CD14-positive monocyte (primary cell): ENCODE results near the gene TBC1D4. TPM values are rescaled to one million over a fixed set of nuclear protein-coding genes. Genes with fewer than 3 reads are reported as not detected.

Experiments
- DNase-seq, 3 donors: peaks; one replicate each; pipeline ENCODE4 v3.0.0-alpha.2; 2011 to 2022
- H2AFZ ChIP-seq: 2 replicates; pipeline ENCODE4 v1.6.0; 2012; ENCODE audit warnings: mild to moderate bottlenecking, low read depth, low read length, inconsistent platforms; ENCODE audit not compliant: insufficient read depth, poor library complexity, severe bottlenecking
- H3K27ac ChIP-seq, 2 donors: 1 replicate in 1 of 2; 2 replicates in 1 of 2; pipeline ENCODE4 v1.5.1; 2012 to 2013; ENCODE audit warnings: low read length in 2 of 2, control low read depth in 1 of 2, inconsistent platforms in 1 of 2, low read depth in 1 of 2, mild to moderate bottlenecking in 1 of 2
- H3K27me3 ChIP-seq, 2 donors: one replicate each; pipeline versions ENCODE4 v1.6.0 to v1.6.1; 2011 to 2013; ENCODE audit warnings: low read length in 2 of 2; ENCODE audit not compliant: control insufficient read depth in 2 of 2, insufficient read depth in 2 of 2
- H3K36me3 ChIP-seq, 2 donors: replicated peaks in 1 of 2; 1 replicate in 1 of 2; 2 replicates in 1 of 2; pipeline versions ENCODE4 v1.5.1 to v1.6.1; 2012 to 2013; ENCODE audit warnings: low read length in 2 of 2, control low read depth in 1 of 2, inconsistent platforms in 1 of 2, mild to moderate bottlenecking in 1 of 2; ENCODE audit not compliant: insufficient read depth in 2 of 2, control insufficient read depth in 1 of 2
- H3K4me1 ChIP-seq, 2 donors: 1 replicate in 1 of 2; 2 replicates in 1 of 2; pipeline versions ENCODE4 v1.5.1 to v1.6.1; 2012 to 2013; ENCODE audit warnings: low read length in 2 of 2, control low read depth in 1 of 2, inconsistent platforms in 1 of 2, mild to moderate bottlenecking in 1 of 2, moderate library complexity in 1 of 2; ENCODE audit not compliant: insufficient read depth in 2 of 2, control insufficient read depth in 1 of 2
- H3K4me2 ChIP-seq: replicated peaks from 2 replicates; pipeline ENCODE3; 2012; ENCODE audit warnings: low read length, moderate library complexity, mild to moderate bottlenecking; ENCODE audit not compliant: poor library complexity, severe bottlenecking; ENCODE audit errors: extremely low read depth
- H3K4me3 ChIP-seq, 3 experiments: fragments of 200-600 bp in 1 of 3; sonication (generic) in 1 of 3; replicated peaks in 1 of 3; 1 replicate in 2 of 3; 2 replicates in 1 of 3; pipeline ENCODE4 v1.5.1; 2011 to 2013; ENCODE audit warnings: low read length in 3 of 3, mild to moderate bottlenecking in 3 of 3, control low read depth in 2 of 3, low read depth in 2 of 3, inconsistent platforms in 1 of 3, moderate library complexity in 1 of 3
- H3K79me2 ChIP-seq: 2 replicates; pipeline ENCODE4 v1.6.0; 2012; ENCODE audit warnings: mild to moderate bottlenecking, control low read depth, inconsistent platforms, low read length, moderate library complexity; ENCODE audit not compliant: insufficient read depth
- H3K9ac ChIP-seq: 2 replicates; pipeline ENCODE4 v1.6.0; 2017; ENCODE audit warnings: low read length, mild to moderate bottlenecking; ENCODE audit not compliant: insufficient read depth, poor library complexity, severe bottlenecking
- H3K9me3 ChIP-seq, 2 donors: replicated peaks in 1 of 2; 1 replicate in 1 of 2; 2 replicates in 1 of 2; pipeline versions ENCODE4 v1.5.1 to v1.6.1; 2012 to 2013; ENCODE audit warnings: low read length in 2 of 2, control low read depth in 1 of 2; ENCODE audit not compliant: control insufficient read depth in 1 of 2, insufficient read depth in 1 of 2
- H4K20me1 ChIP-seq: 2 replicates; pipeline ENCODE4 v1.6.0; 2012; ENCODE audit warnings: mild to moderate bottlenecking, low read length, control low read depth, moderate library complexity; ENCODE audit not compliant: insufficient read depth
- H3K27ac Mint-ChIP-seq, 7 donors: one replicate each; pipeline ENCODE4 v1.8.0; 2020; ENCODE audit warnings: mild to moderate bottlenecking in 7 of 7, mixed read lengths in 7 of 7, moderate library complexity in 6 of 7, inconsistent platforms in 2 of 7
- H3K27me3 Mint-ChIP-seq, 3 donors: one replicate each; pipeline ENCODE4 v1.8.0; 2021 to 2022; ENCODE audit warnings: low read depth in 3 of 3, mild to moderate bottlenecking in 3 of 3, mixed read lengths in 3 of 3, moderate library complexity in 3 of 3, inconsistent platforms in 1 of 3
- H3K36me3 Mint-ChIP-seq, 2 donors: one replicate each; pipeline ENCODE4 v1.8.0; 2020; ENCODE audit warnings: mixed read lengths in 2 of 2, inconsistent platforms in 1 of 2, mild to moderate bottlenecking in 1 of 2
- H3K4me1 Mint-ChIP-seq: one replicate; pipeline ENCODE4 v1.8.0; 2020; ENCODE audit warnings: mild to moderate bottlenecking, mixed read lengths
- H3K4me3 Mint-ChIP-seq, 2 donors: one replicate each; pipeline ENCODE4 v1.8.0; 2020; ENCODE audit warnings: mild to moderate bottlenecking in 2 of 2, mixed read lengths in 2 of 2, moderate library complexity in 1 of 2
- H3K9me3 Mint-ChIP-seq, 7 donors: one replicate each; pipeline ENCODE4 v1.8.0; 2020 to 2022; ENCODE audit warnings: mixed read lengths in 7 of 7, mild to moderate bottlenecking in 6 of 7, moderate library complexity in 6 of 7, inconsistent platforms in 2 of 7
- WGBS: methylation state at CpG from one replicate; pipeline ENCODE4 v1.1.5; 2013; ENCODE audit warnings: missing lambda C conversion rate; ENCODE audit not compliant: insufficient coverage; 5-methylcytosine and 5-hydroxymethylcytosine counted together
- intact Hi-C, 2 donors: fragments of 100-400 bp; cut with micrococcal nuclease; formaldehyde crosslinking; loops; one replicate each; pipeline versions ENCODE4 v1.15.0 to v1.15.1; 2023
- polyA plus RNA-seq, 3 donors: library from polyadenylated mRNA; depleted of rRNA in 1 of 3; unstranded in 2 of 3; stranded (reverse) in 1 of 3; fragments of 300-500 nt in 2 of 3; fragments of >200 nt in 1 of 3; fragmentation: Illumina TruSeq in 2 of 3; gene quantifications; 1 replicate in 2 of 3; 2 replicates in 1 of 3; pipeline ENCODE4 v1.2.3, GENCODE V29; 2012 to 2021
- TF ChIP-seq, protein P1 (sequence below): fragments of 200-600 bp; IDR thresholded peaks from one replicate; pipeline ENCODE4 v1.8.0; 2022; ENCODE audit warnings: antibody characterized with exemption, mild to moderate bottlenecking

The TBC1D4 gene
- polyA plus RNA-seq, 3 donors: 2.0 to 6.7 (median 2.5) TPM

DNA sequence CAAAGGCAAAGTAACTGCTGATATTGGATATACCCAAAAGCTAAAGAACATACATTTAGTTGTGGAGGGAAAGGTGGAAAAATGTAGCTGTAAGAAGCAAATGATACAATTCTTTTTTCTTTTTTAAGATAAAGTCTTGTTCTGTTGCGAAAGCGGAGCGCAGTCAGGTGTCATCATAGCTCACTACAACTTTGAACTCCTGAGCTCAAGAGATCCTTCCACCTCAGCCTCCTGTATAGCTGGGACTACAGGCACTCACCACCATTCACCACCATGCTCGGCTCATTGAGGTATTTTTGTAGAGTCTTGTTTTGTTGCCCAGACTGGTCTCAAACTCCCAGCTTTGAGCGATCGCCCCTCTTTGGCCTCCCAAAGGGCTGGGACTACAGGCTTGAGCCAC, 38.0 kb downstream of the TBC1D4 start:
- H3K4me3 Mint-ChIP-seq: no peak overlapping the region
- no peaks in the 10 kb centered on the region for H3K4me1 Mint-ChIP-seq
- intact Hi-C loops: no loop called here
- peaks cover 0 to 3% (median 0%) of the 10 kb centered on the region in 7 donors for H3K9me3 Mint-ChIP-seq
- H3K27ac ChIP-seq: no peak overlapping the region
- no peak overlapping the region for H3K4me2 ChIP-seq
- H3K27me3 ChIP-seq: no peaks in the 10 kb centered on the region
- no peaks in the 10 kb centered on the region for H3K36me3 Mint-ChIP-seq
- no peak overlapping the region for H2AFZ ChIP-seq
- no peak overlapping the region for H3K27ac Mint-ChIP-seq
- no peaks in the 10 kb centered on the region for H3K4me1 ChIP-seq
- no peaks in the 10 kb centered on the region for H3K27me3 Mint-ChIP-seq
- no peak for DNase-seq
- H4K20me1 ChIP-seq: no peaks in the 10 kb centered on the region
- no peaks in the 10 kb centered on the region for H3K79me2 ChIP-seq
- no peaks in the 10 kb centered on the region for H3K36me3 ChIP-seq
- WGBS: 100% methylated on average over 3 of the region's 6 CpGs
- no peak overlapping the region for H3K9ac ChIP-seq
- TF ChIP-seq, protein P1, sequence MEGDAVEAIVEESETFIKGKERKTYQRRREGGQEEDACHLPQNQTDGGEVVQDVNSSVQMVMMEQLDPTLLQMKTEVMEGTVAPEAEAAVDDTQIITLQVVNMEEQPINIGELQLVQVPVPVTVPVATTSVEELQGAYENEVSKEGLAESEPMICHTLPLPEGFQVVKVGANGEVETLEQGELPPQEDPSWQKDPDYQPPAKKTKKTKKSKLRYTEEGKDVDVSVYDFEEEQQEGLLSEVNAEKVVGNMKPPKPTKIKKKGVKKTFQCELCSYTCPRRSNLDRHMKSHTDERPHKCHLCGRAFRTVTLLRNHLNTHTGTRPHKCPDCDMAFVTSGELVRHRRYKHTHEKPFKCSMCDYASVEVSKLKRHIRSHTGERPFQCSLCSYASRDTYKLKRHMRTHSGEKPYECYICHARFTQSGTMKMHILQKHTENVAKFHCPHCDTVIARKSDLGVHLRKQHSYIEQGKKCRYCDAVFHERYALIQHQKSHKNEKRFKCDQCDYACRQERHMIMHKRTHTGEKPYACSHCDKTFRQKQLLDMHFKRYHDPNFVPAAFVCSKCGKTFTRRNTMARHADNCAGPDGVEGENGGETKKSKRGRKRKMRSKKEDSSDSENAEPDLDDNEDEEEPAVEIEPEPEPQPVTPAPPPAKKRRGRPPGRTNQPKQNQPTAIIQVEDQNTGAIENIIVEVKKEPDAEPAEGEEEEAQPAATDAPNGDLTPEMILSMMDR: no peak
- no peak overlapping the region for H3K4me3 ChIP-seq
- H3K9me3 ChIP-seq: no peaks in the 10 kb centered on the region

DNA sequence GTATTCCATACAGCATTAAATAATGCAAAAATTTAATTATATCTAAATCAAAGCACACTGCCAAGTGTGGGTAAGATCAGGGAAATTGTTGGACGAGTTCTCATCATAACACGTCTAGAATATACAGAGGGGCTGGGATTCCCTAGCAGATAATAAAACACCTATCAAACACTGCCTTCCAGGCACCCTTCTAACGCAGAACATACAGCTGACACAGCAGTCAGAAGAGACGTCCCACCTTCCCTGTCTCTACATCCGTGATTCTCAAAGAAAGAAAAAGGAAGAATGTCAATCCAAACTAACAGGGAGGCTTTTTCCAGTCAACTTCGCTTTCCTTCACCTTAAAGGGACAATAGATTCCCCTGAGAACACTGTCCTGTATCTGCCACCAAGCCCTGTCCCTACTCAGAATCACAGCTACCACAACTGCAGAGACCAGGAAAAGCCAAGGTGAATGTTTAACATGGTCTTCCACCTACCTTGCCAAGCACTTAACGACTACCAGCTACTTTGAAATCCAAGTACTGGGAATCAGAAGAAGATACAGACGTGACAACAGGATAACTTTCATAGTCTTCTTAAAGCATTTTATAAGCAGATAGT, 38.5 kb downstream of the TBC1D4 start:
- intact Hi-C loops: no loop called here
- DNase-seq: no peak
- H4K20me1 ChIP-seq: no peaks in the 10 kb centered on the region
- H3K36me3 ChIP-seq: no peaks in the 10 kb centered on the region
- no peak overlapping the region for H3K9ac ChIP-seq
- H3K27ac Mint-ChIP-seq: no peak overlapping the region
- no peaks in the 10 kb centered on the region for H3K79me2 ChIP-seq
- no peaks in the 10 kb centered on the region for H3K9me3 ChIP-seq
- 96% methylated on average over 3 of the region's 8 CpGs for WGBS
- no peaks in the 10 kb centered on the region for H3K27me3 Mint-ChIP-seq
- no peak overlapping the region for H3K4me2 ChIP-seq
- no peak overlapping the region for H3K4me3 ChIP-seq
- no peaks in the 10 kb centered on the region for H3K36me3 Mint-ChIP-seq
- no peak overlapping the region for H2AFZ ChIP-seq
- no peaks in the 10 kb centered on the region for H3K27me3 ChIP-seq
- TF ChIP-seq, protein P1: no peak
- no peak overlapping the region for H3K27ac ChIP-seq
- H3K9me3 Mint-ChIP-seq: peaks cover 0 to 3% (median 0%) of the 10 kb centered on the region in 7 donors
- H3K4me1 Mint-ChIP-seq: no peaks in the 10 kb centered on the region
- H3K4me3 Mint-ChIP-seq: no peak overlapping the region
- H3K4me1 ChIP-seq: no peaks in the 10 kb centered on the region
